Activated CD8-positive, alpha-beta T cell treated with anti-CD3 and anti-CD28 coated beads for 36 hours (primary cell): ENCODE measurements around the gene WDR54. TPM values are rescaled to one million over a fixed set of nuclear protein-coding genes. Genes with fewer than 3 reads are reported as not detected.
"Not testable (repeated sequence)": the region's sequence is repeated elsewhere in the genome, so short reads cannot be mapped to it uniquely, and the experiment has no call there.

Experiments used
- ATAC-seq: fragments of 200-7000 bp; cut with Tn5 transposase; one replicate; pipeline ENCODE4 v1.10.0; 2021; ENCODE audit warnings: mild to moderate bottlenecking, moderate library complexity
- CTCF ChIA-PET: fragments of 350-600 bp; sonication (Branson Sonifier 250); formaldehyde crosslinking; loops from one replicate; lab custom pipeline; 2021; ENCODE audit warnings: antibody characterized with exemption; lab: Charles Lee
- POLR2A ChIA-PET: fragments of 350-600 bp; sonication (Branson Sonifier 250); formaldehyde crosslinking; loops from one replicate; lab custom pipeline; 2021; ENCODE audit warnings: antibody characterized with exemption; lab: Charles Lee
- DNase-seq: peaks from one replicate; pipeline ENCODE4 v3.0.0-alpha.2; 2020
- H3K27ac Mint-ChIP-seq: one replicate; pipeline ENCODE4 v1.8.0; 2021; ENCODE audit warnings: mild to moderate bottlenecking, mixed read lengths
- H3K27me3 Mint-ChIP-seq: one replicate; pipeline ENCODE4 v1.8.0; 2021; ENCODE audit warnings: mixed read lengths
- H3K36me3 Mint-ChIP-seq: one replicate; pipeline ENCODE4 v1.8.0; 2021; ENCODE audit warnings: low read depth, mixed read lengths
- H3K4me1 Mint-ChIP-seq: one replicate; pipeline ENCODE4 v1.8.0; 2021; ENCODE audit warnings: low read depth, mixed read lengths
- H3K4me3 Mint-ChIP-seq: one replicate; pipeline ENCODE4 v1.8.0; 2021; ENCODE audit warnings: mild to moderate bottlenecking, moderate library complexity, mixed read lengths
- H3K9me3 Mint-ChIP-seq: one replicate; pipeline ENCODE4 v1.8.0; 2021; ENCODE audit warnings: mixed read lengths
- CTCF ChIP-seq: fragments of 200-600 bp; IDR thresholded peaks from one replicate; pipeline ENCODE4 v1.8.0; 2022; ENCODE audit warnings: antibody characterized with exemption, mild to moderate bottlenecking
- intact Hi-C: fragments of 100-400 bp; cut with micrococcal nuclease; formaldehyde crosslinking; loops from one replicate; pipeline ENCODE4 v1.10.0; 2022
- total RNA-seq, 2 experiments: library from RNA; stranded (reverse); gene quantifications; one replicate each; pipeline ENCODE4 v1.2.3, GENCODE V29; 2021

WDR54 gene
- total RNA-seq, 2 experiments from 2014 or later: 129 to 132 TPM

- CTCF ChIA-PET: interaction anchor here (1.3 to 2.5 kb wide), 2 partner anchors 9 to 13 kb away, joined by 3 to 8 read pairs; partner anchors contain the start of gene MRPL53
- no peak for TF ChIP-seq CTCF
- no peaks in the 10 kb centered on the region for H3K27me3 Mint-ChIP-seq
- H3K4me1 Mint-ChIP-seq: peaks cover 25% of the 10 kb centered on the region
- no peak overlapping the region for H3K27ac Mint-ChIP-seq
- H3K36me3 Mint-ChIP-seq: peaks cover 11% of the 10 kb centered on the region
- POLR2A ChIA-PET: interaction anchor here (1.1 kb wide), 1 partner anchor 10 kb away, joined by 3 read pairs; the partner anchor contains the start of gene MRPL53
- no peak for ATAC-seq
- peak overlapping the region; percentile 63 for H3K4me3 Mint-ChIP-seq
- intact Hi-C loops: loop anchor here (2.0 kb wide), 1 partner anchor 14 kb away; no protein-coding TSS in a partner anchor
- no peaks in the 10 kb centered on the region for H3K9me3 Mint-ChIP-seq
- no peak for DNase-seq
Observed at GRCh38 chr2:74462786-74463105, 41.2 kb downstream of the WDR54 start.

GRCh38 chr2:74464406-74464805 lies 42.9 kb downstream of the WDR54 start:
- peak overlapping the region; percentile 83 for H3K27ac Mint-ChIP-seq
- peak overlapping the region; percentile 99 for H3K4me3 Mint-ChIP-seq
- intact Hi-C loops: no loop called here
- peaks cover 11% of the 10 kb centered on the region for H3K36me3 Mint-ChIP-seq
- H3K9me3 Mint-ChIP-seq: no peaks in the 10 kb centered on the region
- ATAC-seq (peak; percentile 6), DNase-seq (no peak)
- ChIA-PET POLR2A (interaction anchor here (0.5 to 2.2 kb wide), 7 partner anchors 8 to 46 kb away, joined by 3 to 13 read pairs (median 6); partner anchors contain the start of genes CCDC142, INO80B, MRPL53 and TTC31), CTCF (interaction anchor here (1.0 to 2.4 kb wide), 3 partner anchors 9 to 18 kb away, joined by 4 to 9 read pairs (median 6); partner anchors contain the start of genes CCDC142, INO80B and TTC31)
- H3K27me3 Mint-ChIP-seq: no peaks in the 10 kb centered on the region
- H3K4me1 Mint-ChIP-seq: peaks cover 23% of the 10 kb centered on the region
- no peak for TF ChIP-seq CTCF

GRCh38 chr2:74470742-74471141 lies 49.2 kb downstream of the WDR54 start:
- POLR2A ChIA-PET: interaction anchor here (1.0 to 3.2 kb wide), 3 partner anchors 11 to 14 kb away, joined by 3 to 25 read pairs (median 4); partner anchors contain the start of gene WBP1
- peak overlapping the region; percentile 58 for H3K4me3 Mint-ChIP-seq
- H3K4me1 Mint-ChIP-seq: peaks cover 19% of the 10 kb centered on the region
- CTCF ChIA-PET: interaction anchor here (1.3 to 2.7 kb wide), 3 partner anchors 9 to 14 kb away, joined by 5 to 35 read pairs (median 8); partner anchors contain the start of genes CCDC142 and TTC31
- intact Hi-C loops, DNase-seq, ATAC-seq, H3K27me3 Mint-ChIP-seq, H3K9me3 Mint-ChIP-seq: not testable (repeated sequence)
- peak overlapping the region; percentile 76 for H3K27ac Mint-ChIP-seq
- H3K36me3 Mint-ChIP-seq: peaks cover 22% of the 10 kb centered on the region

- CTCF ChIA-PET: interaction anchor here (1.3 to 2.7 kb wide), 4 partner anchors 10 to 15 kb away, joined by 5 to 35 read pairs (median 9); partner anchors contain the start of genes CCDC142, TTC31 and WBP1
- Mint-ChIP-seq H3K9me3 (no peaks in the 10 kb centered on the region), H3K36me3 (peaks cover 22% of the 10 kb centered on the region), H3K27ac (peak overlapping the region; percentile 93), H3K27me3 (no peaks in the 10 kb centered on the region), H3K4me1 (peaks cover 16% of the 10 kb centered on the region), H3K4me3 (peak overlapping the region; percentile 95)
- ATAC-seq (no peak), DNase-seq (no peak)
- POLR2A ChIA-PET: interaction anchor here (0.8 to 3.2 kb wide), 9 partner anchors 10 to 734 kb away, joined by 3 to 43 read pairs (median 4); partner anchors contain the start of genes CCDC142, TPRKB, TTC31 and WBP1
- intact Hi-C loops: no loop called here
- no peak for TF ChIP-seq CTCF
Observed at GRCh38 chr2:74471332-74472065, 50.0 kb downstream of the WDR54 start.

- Mint-ChIP-seq H3K36me3 (peaks cover 25% of the 10 kb centered on the region), H3K27ac (peak within 1 kb of the TSS; percentile 93), H3K27me3 (no peaks in the 10 kb centered on the region), H3K9me3 (no peaks in the 10 kb centered on the region), H3K4me3 (peak within 1 kb of the TSS; percentile 95), H3K4me1 (peaks cover 16% of the 10 kb centered on the region)
- no peak for TF ChIP-seq CTCF
- peak; percentile 92 for ATAC-seq
- intact Hi-C loops: no loop called here
- DNase-seq: peak; percentile 96
- ChIA-PET CTCF (interaction anchor here (1.0 to 3.8 kb wide), 9 partner anchors 10 to 116 kb away, joined by 3 to 35 read pairs (median 5); partner anchors contain the start of genes CCDC142, TTC31 and WBP1), POLR2A (interaction anchor here (0.7 to 3.2 kb wide), 17 partner anchors 8 to 735 kb away, joined by 3 to 43 read pairs (median 4); partner anchors contain the start of genes C2orf81, CCDC142, INO80B and TPRKB)
Observed at GRCh38 chr2:74472086-74472944, 50.8 kb downstream of the WDR54 start, which contains the start of gene MRPL53. TSS of gene MRPL53 (minus strand) at chr2:74472680. CDS start at chr2:74472660, 20 bp downstream.
